ENCODE measurements around the gene CACHD1.
"Not testable (repeated sequence)": the region's sequence is repeated elsewhere in the genome, so short reads cannot be mapped to it uniquely, and the experiment has no call there.

Gene CACHD1

GRCh38 chr1:64598100-64598571, 128.2 kb downstream of the CACHD1 start:
- no peak for DNase-seq

- DNase-seq: no peak
Observed at GRCh38 chr1:64599242-64599641, 129.3 kb downstream of the CACHD1 start.

GRCh38 chr1:64601207-64601606, 131.3 kb downstream of the CACHD1 start:
- DNase-seq: no peak

GRCh38 chr1:64608005-64608650, 138.2 kb downstream of the CACHD1 start:
- no peak for DNase-seq

DNA sequence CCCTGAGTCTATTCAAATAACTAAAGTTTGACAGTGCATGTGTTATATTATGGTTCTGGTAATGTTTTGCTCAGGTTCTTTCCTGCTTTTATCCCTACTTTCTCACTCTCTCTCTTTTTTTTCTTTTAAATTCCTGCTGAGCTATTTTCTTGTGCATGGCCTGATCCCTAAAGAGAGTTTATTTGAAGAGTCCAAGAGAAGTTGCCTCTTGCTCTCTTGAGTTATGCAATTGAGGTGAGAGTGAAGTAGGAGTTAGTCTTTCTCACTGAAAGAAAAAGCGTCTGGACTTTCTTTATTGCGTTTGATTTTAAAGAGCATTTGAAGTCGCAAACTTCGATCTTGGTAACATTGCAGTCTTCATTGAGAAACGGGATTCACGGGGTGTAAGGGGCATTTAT, 138.7 kb downstream of the CACHD1 start:
- DNase-seq: no peak

- DNase-seq: not testable (repeated sequence)
Observed at GRCh38 chr1:64610950-64611349, 141.0 kb downstream of the CACHD1 start.

DNA sequence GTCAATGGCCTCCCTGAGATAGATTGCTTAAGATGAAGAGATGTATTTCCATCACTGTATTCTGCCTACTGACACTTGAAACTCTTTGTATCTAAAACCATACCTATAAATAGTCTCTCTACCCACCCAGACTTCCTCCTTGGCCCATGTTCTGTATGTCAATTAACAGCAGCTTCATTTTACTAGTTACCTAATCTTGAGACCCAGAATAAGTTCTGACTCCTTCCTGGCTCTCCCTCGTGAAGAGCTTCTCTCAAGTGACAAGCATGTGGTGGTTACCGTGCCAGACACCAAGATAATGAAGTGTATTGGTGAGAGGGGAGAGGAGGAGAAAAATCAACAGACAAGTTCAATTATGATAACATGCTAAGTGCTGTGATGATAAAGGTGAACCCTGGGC, 146.1 kb downstream of the CACHD1 start:
- no peak for DNase-seq

GRCh38 chr1:64623750-64624191, 153.8 kb downstream of the CACHD1 start:
- DNase-seq: no peak

- no peak for DNase-seq
Observed at GRCh38 chr1:64624218-64624713, 154.3 kb downstream of the CACHD1 start.

DNA sequence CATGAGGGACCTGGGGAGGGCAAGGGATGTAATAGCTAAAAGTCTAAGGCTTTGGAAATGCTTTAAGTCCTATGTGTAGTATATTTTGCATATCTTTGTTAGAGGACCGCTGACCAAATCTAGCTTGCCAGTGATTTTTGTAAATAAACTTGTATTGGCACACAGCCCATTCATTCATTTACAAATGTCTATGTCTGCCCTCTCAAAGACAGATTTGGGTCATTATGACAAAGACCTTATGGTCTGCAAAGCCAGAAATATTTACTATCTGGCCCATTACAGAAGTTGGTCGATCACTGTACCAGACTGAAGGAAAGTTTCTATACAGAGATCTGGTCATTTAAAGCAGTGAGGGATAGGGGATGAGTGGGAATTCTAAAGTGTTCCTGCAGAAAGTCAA, 154.9 kb downstream of the CACHD1 start:
- no peak for DNase-seq

- DNase-seq: no peak
Observed at GRCh38 chr1:64630611-64631010, 160.7 kb downstream of the CACHD1 start.

DNA sequence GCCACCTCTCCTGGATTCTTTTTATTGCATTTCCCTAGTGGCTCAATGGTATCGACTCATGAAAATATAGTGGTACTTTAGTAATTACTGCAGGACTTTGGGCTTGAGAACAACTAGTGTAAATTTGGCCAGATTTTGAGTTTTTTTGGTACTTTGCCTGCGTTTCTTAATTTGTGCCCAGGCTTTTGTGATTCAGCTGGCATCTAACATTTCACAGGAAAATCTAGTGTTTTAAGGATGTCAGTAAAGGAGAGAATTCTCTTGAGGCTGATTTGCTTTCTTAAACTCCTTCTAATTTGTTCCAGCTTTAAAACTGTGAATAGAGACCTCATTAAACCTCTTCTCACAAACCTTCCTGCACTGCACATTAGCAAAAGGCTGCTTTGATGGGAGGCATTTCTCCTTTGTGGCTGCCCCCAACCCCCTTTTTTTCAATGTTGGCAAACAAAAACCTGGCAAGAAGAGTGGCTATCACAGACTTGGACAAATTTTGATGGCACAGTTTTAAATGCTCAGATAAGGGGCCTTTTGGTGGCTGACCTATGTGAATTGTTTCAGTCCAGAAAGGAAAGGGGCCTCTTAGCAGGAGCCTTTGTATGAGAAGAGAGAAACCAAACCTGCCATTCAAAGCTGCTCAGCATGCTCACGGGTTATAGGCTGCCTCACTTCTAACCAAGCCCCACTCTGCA, 161.6 kb downstream of the CACHD1 start:
- DNase-seq: no peak

- DNase-seq: no peak
Observed at GRCh38 chr1:64632936-64633335, 163.0 kb downstream of the CACHD1 start.

DNA sequence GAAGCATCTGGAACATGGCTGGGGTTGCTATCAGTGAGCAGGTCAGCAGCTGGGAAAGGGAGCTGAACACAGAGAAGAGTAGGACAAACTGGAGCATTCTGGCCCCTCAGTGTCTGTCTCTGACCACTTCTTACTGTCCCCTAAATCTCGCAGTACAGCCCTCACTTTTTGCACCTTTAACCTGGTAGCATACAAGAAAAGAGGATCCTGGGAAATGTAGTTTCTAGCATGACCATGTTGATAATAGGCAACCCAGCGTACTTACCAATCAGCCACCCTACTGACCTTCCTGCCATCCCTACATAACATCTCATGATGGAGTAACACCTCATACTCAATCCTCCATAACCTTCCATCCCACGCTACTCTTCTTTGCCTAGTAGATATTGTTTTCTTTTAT, 175.8 kb downstream of the CACHD1 start:
- DNase-seq: no peak

- DNase-seq: no peak
Observed at GRCh38 chr1:64650411-64650810, 180.5 kb downstream of the CACHD1 start.

DNA sequence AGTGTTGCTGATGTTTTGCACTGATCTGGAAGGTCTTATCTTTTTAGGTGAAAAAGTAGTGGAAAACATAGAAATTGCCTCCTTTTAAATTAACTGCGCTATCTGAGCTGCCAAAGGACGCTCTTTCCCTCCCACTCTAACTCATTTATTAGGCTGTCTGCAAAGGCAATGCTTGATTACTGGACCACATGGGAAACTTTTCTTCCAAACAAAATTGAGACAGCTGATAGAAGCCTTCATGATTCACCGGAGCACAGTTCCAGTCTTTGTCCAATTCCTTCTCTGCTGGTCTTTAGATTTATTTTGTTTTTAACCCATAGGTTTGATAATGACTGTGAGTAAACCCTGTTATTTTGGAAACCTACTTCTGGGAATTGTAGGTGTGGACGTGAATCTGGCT, 181.9 kb downstream of the CACHD1 start:
- no peak for DNase-seq

- DNase-seq: no peak
Observed at GRCh38 chr1:64653466-64653865, 183.5 kb downstream of the CACHD1 start.

DNA sequence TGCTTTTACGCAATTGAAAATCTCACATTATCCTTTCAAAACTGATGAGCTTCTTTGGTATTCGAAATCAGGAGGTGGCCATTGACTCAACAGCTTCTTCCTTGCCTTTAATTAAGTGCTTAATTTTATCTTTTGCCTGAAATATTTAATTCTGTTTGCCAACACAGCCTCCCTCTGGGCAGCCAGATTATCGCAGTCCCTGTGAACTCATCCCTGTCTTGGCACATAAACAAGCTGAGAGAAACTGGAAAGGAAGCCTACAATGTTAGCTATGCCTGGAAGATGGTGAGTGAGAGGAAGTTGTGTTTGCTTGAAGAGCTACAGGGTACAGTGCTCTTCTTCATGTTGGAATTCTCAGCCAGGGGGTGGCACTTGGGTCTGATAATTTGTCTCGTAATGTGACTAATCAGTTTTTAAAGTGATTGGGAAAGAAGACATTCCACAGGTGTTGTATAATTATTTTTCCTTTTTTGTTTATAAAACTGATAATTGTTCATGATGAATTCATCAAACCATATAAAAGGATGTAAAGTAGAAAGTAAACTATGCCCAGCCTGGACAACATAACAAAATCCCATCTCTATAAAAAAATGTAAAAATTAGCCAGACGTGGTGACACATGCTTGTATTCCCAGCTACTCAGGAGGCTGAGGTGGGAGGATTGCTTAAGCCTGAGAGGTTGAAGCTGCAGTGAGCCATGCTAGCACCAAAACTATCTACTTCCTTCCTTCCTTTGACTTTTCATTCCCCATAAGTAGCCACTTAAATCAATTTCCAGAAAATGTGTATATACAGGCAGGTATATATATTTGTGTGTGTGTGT, 184.8 kb downstream of the CACHD1 start:
- DNase-seq: no peak

GRCh38 chr1:64655861-64656260, 185.9 kb downstream of the CACHD1 start:
- no peak for DNase-seq

- no peak for DNase-seq
Observed at GRCh38 chr1:64659478-64660138, 189.7 kb downstream of the CACHD1 start.

- DNase-seq: no peak
Observed at GRCh38 chr1:64663668-64664067, 193.7 kb downstream of the CACHD1 start.

DNA sequence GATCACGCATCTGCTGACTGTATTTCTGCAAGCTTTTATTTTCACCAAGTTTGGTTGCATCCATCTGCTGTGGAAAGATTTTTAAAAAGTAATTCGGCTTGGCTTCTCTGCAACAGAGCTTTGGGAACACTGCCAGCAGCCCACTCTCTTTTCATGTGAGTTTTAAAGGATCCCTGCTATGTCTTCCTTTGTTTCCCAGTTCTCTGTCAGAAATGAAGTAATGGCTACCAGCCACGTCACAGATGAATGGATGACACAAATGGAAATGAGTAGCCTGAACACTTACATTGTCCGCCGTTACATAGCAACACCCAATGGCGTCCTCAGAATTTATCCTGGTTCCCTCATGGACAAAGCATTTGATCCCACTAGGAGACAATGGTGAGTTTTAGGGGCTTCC, 194.4 kb downstream of the CACHD1 start:
- DNase-seq: no peak

- DNase-seq: no peak
Observed at GRCh38 chr1:64669098-64669675, 199.3 kb downstream of the CACHD1 start.
